IMR-90 (cell line): Measurements from ENCODE around the gene DOCK4.

Experiments used
- CEBPB ChIP-seq: IDR thresholded peaks from 2 replicates; pipeline ENCODE4 v1.6.1; 2012; ENCODE audit warnings: low read depth, low read length, improper control_type of control experiment
- MAFK ChIP-seq: IDR thresholded peaks from 2 replicates; pipeline ENCODE4 v1.6.1; 2012; ENCODE audit warnings: low read depth, low read length, improper control_type of control experiment
- MXI1 ChIP-seq: IDR thresholded peaks from 2 replicates; pipeline ENCODE4 v1.6.1; 2012; ENCODE audit warnings: low read depth, mild to moderate bottlenecking, low read length, moderate library complexity, borderline replicate concordance
- POLR2A ChIP-seq: IDR thresholded peaks from 2 replicates; pipeline ENCODE4 v1.6.1; 2012; ENCODE audit warnings: mild to moderate bottlenecking, low read depth, low read length
- RAD21 ChIP-seq: IDR thresholded peaks from 2 replicates; pipeline ENCODE4 v1.6.1; 2012; ENCODE audit warnings: low read length, improper control_type of control experiment
- RCOR1 ChIP-seq: IDR thresholded peaks from 2 replicates; pipeline ENCODE4 v1.6.1; 2012; ENCODE audit warnings: mild to moderate bottlenecking, low read length, improper control_type of control experiment; ENCODE audit not compliant: insufficient replicate concordance
- RFX5 ChIP-seq: IDR thresholded peaks from 2 replicates; pipeline ENCODE4 v1.8.0; 2012; ENCODE audit warnings: low read depth, mild to moderate bottlenecking, low read length, moderate library complexity
- SMC3 ChIP-seq: fragments of 150-350 bp; IDR thresholded peaks from 2 replicates; pipeline ENCODE4 v1.6.1; 2016; ENCODE audit warnings: low read depth, mild to moderate bottlenecking, antibody characterized with exemption, low read length, moderate library complexity
- TF ChIP-seq, protein P1 (sequence below): conservative IDR thresholded peaks from 2 replicates; pipeline ENCODE4 v1.5.1; 2012; ENCODE audit warnings: mild to moderate bottlenecking, low read depth, low read length, improper control_type of control experiment
- TF ChIP-seq, protein P2 (sequence below): fragments of 150-350 bp; IDR thresholded peaks from 2 replicates; pipeline ENCODE4 v1.6.1; 2017; ENCODE audit warnings: mild to moderate bottlenecking, antibody characterized with exemption, low read length, low read depth

DNA sequence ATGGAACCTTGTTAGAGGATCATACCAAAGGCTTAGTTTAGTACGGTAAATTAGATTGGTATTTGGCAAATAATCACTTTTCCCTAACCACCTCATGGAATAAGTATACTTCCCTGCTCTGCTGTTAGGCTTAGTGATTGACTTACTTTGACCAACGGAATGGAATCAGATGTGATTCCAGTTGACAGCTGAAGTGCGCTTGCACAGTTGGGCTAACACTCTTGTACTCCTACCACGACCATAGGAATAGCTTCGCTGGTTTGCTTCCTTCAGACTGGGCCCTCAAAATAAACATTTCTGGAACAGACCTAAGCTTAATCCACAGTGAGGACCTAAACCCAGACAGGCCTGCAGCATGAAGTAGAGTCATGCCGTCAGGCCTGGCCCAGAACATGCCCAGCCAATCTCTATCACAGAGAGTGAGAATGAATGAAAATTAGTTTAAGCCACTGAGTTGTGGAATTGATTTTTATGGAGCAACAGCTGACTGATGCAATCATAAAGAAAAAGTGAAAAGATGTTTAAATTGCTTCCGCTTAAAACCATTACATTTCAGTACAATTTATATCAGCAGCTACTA lies 122.3 kb downstream of the DOCK4 start:
- TF ChIP-seq POLR2A (no peak), SMC3 (no peak), RAD21 (no peak), MXI1 (no peak), CEBPB (no peak), MAFK (no peak), RCOR1 (no peak), RFX5 (no peak)
- TF ChIP-seq, protein P1, sequence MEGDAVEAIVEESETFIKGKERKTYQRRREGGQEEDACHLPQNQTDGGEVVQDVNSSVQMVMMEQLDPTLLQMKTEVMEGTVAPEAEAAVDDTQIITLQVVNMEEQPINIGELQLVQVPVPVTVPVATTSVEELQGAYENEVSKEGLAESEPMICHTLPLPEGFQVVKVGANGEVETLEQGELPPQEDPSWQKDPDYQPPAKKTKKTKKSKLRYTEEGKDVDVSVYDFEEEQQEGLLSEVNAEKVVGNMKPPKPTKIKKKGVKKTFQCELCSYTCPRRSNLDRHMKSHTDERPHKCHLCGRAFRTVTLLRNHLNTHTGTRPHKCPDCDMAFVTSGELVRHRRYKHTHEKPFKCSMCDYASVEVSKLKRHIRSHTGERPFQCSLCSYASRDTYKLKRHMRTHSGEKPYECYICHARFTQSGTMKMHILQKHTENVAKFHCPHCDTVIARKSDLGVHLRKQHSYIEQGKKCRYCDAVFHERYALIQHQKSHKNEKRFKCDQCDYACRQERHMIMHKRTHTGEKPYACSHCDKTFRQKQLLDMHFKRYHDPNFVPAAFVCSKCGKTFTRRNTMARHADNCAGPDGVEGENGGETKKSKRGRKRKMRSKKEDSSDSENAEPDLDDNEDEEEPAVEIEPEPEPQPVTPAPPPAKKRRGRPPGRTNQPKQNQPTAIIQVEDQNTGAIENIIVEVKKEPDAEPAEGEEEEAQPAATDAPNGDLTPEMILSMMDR = no peak
- TF ChIP-seq, protein P2, sequence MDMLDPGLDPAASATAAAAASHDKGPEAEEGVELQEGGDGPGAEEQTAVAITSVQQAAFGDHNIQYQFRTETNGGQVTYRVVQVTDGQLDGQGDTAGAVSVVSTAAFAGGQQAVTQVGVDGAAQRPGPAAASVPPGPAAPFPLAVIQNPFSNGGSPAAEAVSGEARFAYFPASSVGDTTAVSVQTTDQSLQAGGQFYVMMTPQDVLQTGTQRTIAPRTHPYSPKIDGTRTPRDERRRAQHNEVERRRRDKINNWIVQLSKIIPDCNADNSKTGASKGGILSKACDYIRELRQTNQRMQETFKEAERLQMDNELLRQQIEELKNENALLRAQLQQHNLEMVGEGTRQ = no peak
